HG02943 (cell line): Measurements from ENCODE around the gene RBBP8NL.

Experiments
- ATAC-seq: cut with Tn5 transposase; IDR thresholded peaks from one replicate; pipeline ENCODE4 v1.9.1; 2021; ENCODE audit warnings: mild to moderate bottlenecking, low read depth, moderate library complexity; ENCODE audit not compliant: unreplicated experiment

Gene RBBP8NL

GRCh38 chr20:62462976-62463592 lies 35.7 kb upstream of the RBBP8NL start:
- ATAC-seq: no peak

GRCh38 chr20:62461834-62462233 lies 34.5 kb upstream of the RBBP8NL start:
- ATAC-seq: no peak

DNA sequence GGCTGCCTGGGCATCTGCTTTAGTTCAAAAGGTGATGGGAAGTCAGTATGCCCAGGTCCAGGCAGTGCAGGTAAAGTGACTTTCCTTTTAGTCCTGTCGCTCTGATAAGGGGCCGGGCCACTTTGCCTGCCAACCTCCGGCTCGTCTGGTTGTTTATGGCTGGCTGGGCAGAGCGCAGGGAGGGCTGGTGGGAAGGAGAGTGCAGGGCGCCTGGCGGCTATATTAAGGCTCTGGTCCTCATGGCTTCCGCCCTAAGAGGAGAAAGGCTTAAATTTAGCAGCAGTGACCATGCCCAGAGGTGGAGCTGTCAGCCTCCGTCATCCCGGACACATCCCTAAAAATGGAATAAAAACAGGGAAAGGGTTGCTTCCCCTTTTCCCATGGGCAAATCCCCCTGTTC lies 33.8 kb upstream of the RBBP8NL start:
- no peak for ATAC-seq

- no peak for ATAC-seq
These were observed 33.3 kb upstream of the RBBP8NL start for GRCh38 chr20:62460678-62461077.

- no peak for ATAC-seq
These were observed 32.1 kb upstream of the RBBP8NL start for GRCh38 chr20:62459488-62459887.

DNA sequence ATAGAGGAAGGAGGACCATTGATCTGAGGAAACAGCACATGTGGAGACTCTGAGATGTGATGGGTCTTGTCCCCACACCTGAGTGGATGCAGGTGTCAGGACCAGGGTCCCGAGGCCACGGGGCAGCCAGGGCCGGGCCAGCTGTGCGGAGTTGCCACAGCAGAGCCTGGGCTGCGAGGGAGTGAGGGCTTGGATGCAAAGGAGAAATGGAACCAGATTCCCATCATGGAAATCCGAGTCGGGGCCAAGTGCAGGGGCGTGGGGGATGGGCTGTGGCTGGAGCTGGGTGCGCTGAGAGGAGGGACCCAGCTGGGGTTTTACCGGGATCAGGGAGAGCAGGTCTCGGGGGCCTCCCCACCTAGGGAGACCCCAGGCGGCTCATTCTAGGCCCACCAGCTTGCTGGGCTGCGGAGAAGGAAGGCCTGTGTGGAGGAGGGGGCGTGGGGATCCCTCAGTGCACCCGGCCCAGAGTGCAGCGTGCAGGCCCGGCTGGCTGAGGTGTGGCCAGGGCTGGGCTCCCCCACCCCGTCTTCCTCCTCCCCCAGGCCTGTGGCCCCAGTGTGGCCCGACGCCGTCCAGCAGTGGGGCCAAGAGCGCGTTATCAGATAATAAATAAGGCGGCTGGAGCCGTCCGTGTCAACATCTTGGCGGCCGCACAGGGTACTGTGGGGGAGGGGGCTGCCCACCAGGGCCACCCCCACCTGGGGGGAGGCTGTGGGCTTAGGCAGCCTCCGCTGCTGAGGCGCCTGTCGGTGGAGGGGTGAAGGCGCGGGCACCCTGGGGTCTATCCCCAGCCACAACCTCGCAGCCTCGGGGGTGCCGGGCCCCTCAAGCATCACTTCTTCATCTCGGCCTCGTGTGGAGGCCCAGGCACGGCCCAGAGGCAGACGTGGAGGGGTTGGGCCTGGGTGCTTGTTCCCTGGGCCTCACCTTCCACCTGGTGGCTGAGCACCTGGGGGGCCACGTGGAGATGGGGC lies 31.2 kb upstream of the RBBP8NL start:
- ATAC-seq: no peak

DNA sequence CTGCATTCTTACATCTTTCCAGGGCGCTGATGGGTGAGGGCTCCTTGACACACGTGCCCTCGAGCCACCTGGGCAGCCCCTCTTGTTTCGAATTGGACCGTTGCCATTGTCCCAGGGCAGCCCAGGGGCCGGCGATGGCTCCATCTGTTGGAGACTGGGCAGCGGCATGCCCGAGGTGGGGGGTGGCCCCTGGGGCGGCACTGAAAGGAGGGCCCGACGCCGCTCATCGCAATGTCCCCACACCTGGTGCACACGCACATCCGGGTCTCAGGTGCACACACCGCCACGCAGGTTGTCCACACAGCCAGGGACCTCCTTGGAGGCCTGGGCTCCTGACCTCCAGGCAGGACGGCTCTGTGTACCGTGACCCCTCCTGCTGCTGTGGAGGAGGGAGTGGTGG lies 30.5 kb upstream of the RBBP8NL start:
- no peak for ATAC-seq

DNA sequence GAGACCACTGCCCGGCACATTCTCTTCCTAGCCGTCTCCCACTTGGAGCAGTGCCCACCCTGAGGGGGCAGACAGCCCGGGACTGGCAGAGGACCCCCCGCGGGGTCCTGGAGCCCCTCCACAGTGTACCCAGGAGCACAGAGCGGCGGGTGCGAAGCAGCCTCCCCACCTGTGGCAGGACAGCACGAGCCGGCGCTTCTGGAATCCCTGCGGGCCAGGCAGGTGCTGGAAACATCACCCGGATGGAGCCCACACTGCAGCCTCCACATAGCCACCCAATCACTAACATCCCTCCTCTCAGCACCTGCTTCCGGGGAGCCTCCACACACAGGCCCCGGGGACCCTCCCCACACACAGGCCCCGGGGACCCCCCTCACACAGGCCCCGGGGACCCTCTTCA lies 29.8 kb upstream of the RBBP8NL start:
- no peak for ATAC-seq

- ATAC-seq: no peak
These were observed 28.6 kb upstream of the RBBP8NL start for GRCh38 chr20:62455929-62456328.

DNA sequence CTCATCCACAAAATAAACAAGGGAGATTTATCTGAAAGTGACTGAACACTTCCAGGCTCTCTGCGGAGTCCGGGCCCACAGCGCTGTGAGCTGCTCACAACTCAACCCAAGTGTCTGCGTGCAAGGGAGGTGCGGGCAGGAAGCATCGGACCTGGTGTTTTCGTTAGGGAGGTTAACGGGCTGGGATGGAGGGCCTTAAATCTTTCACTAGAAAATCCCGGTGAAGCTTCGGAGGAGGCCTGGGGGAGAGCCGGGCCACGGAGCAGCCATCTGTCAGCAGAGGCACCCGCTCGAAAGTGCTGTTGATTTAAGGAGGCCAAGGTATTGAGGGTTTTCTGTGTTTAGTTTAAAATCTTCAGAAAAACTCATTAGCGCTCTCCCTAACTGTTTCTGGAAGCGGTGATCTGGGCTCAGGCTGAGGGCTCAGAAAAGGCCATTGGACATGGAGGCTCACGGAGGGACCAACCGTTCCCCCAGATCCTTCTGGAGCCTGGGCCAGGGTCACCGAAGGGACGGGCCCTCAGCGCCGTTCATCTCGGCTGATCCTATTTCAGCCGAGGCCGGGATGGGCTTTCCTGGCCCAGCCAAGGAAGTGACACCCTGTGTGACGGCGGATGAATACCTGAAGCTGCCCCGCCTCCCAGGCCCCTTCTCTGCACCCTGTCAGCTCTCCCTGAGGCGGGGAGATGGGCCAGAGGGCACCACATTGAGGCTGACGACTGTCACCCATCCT lies 27.7 kb upstream of the RBBP8NL start:
- ATAC-seq: no peak

- no peak for ATAC-seq
These were observed 26.0 kb upstream of the RBBP8NL start for GRCh38 chr20:62453186-62453808.

DNA sequence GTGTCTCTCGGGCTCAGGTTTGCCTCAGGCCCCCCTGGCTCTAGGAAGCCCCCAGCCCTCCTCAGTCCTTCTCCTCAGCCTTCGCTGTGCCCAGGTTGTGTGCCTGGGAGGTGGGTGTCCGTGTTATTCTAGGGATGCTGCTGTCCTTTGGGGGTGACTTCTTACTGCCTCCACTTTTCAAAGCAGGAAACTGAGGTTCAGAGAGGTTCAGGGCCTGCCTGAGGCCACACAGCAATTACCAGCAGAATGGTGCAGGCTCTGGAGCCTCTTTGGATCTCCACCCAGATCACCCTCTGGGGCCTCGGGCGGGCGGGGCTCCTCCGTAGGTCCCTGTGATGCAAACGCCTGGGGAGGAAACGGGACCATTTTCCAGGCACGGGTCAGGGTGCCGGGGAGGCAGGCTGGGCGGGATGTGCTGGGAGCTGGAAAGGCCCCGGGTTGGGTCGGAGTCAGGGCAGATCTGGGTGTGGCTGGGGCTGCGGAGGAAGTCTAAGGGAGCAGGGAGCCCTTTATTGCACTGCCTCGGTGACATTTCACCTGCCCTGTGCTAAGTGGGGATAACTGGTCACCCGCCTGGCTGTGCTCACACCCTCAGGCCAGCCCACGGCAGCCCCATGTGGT lies 25.2 kb upstream of the RBBP8NL start:
- no peak for ATAC-seq

DNA sequence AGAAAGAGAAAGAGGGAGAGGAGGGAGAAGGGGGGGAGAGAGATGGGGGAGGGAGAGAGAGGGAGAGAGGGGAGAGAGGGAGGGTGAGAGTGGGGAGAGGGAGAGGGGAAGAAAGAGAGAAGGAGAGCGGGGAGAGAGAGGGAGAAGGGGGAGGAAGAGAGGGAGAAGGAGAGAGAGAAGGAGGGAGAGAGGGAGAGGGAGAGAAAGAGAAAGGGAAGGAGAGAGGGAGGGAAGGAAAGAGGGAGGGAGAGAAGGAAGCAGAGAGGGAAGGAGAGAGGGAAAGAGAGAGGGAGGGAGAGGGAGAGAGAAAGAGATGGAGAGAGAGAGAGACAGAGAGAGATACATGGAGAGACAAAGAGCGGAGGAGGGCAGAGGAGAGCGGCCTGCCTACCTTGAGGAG lies 24.6 kb upstream of the RBBP8NL start:
- ATAC-seq: no peak

GRCh38 chr20:62451156-62451767 lies 23.9 kb upstream of the RBBP8NL start:
- ATAC-seq: no peak

- ATAC-seq: no peak
These were observed 22.8 kb upstream of the RBBP8NL start for GRCh38 chr20:62449951-62450691.

GRCh38 chr20:62448788-62449187 lies 21.4 kb upstream of the RBBP8NL start:
- no peak for ATAC-seq

- ATAC-seq: no peak
These were observed 20.7 kb upstream of the RBBP8NL start for GRCh38 chr20:62448038-62448437.

DNA sequence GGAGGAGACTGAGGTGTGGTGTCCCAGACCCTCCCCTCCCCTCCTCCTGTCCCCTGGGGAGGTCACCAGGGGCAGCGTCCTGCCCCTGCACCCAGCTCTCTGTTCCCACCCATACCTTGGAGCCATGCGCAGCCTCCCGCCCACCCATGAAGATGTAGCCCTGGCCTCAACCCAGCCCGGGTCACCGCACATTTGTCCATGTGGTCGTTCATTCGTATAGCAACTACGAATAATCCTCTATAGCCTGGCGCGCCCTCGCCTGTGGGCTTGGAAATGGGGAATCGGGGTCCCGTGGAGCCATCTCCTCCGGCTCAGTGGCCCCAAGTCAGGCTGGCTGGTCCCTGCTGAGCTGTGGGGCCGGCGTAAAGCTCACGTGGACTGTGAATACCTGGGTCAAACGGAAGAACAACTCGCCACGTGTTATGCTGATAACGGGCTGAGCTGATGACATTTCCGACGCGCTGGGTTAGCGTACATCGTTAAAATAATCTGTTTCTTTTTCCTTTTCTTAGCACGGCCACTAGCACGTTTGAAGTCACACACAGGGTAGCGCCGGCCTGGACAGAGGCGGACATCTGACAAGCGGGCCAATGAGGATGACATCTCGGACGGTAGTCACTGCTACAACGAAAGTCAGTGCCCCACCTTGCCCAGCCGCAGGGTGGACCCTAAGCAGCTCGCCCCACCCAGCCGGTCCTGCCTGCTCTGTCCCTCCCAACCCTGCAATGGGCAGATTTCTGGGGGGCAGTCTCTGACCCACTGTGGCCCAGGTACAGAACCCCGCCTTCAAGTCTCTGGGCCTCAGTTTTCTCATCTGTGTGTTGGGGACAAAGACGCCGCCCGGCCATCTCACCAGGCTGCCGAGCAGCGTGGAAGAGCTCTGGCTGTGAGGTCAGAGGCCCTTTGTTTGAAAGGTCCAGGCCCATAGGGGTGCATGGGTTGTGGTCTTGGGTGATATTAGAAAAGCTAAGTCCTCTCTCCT lies 19.8 kb upstream of the RBBP8NL start:
- no peak for ATAC-seq
